Stimulated activated CD4-positive, alpha-beta T cell treated with anti-CD3 and anti-CD28 coated beads, Interleukin-2, amount 100 ng/mL, for 24 hours (primary cell): ENCODE data around the gene CIAPIN1.

Experiments
- DNase-seq, 2 donors: peaks; one replicate each; pipeline ENCODE4 v3.0.0-alpha.2; 2020

Gene CIAPIN1

DNA sequence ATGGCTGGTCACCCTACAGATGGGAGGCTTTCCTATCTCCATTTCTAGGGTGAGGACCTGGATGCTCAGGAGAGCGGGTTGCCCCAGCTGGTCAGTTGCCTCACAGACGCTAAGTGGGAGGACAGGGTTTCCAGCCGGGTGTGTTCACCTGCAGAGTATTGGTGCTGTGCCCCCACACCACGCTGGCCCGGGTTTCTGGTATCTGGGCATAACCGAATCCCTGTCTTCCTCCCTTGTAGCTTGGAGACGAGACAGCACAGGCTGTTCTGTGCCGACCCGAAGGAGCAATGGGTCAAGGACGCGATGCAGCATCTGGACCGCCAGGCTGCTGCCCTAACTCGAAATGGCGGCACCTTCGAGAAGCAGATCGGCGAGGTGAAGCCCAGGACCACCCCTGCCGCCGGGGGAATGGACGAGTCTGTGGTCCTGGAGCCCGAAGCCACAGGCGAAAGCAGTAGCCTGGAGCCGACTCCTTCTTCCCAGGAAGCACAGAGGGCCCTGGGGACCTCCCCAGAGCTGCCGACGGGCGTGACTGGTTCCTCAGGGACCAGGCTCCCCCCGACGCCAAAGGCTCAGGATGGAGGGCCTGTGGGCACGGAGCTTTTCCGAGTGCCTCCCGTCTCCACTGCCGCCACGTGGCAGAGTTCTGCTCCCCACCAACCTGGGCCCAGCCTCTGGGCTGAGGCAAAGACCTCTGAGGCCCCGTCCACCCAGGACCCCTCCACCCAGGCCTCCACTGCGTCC lies 65.2 kb downstream of the CIAPIN1 start:
- no peak for DNase-seq

DNA sequence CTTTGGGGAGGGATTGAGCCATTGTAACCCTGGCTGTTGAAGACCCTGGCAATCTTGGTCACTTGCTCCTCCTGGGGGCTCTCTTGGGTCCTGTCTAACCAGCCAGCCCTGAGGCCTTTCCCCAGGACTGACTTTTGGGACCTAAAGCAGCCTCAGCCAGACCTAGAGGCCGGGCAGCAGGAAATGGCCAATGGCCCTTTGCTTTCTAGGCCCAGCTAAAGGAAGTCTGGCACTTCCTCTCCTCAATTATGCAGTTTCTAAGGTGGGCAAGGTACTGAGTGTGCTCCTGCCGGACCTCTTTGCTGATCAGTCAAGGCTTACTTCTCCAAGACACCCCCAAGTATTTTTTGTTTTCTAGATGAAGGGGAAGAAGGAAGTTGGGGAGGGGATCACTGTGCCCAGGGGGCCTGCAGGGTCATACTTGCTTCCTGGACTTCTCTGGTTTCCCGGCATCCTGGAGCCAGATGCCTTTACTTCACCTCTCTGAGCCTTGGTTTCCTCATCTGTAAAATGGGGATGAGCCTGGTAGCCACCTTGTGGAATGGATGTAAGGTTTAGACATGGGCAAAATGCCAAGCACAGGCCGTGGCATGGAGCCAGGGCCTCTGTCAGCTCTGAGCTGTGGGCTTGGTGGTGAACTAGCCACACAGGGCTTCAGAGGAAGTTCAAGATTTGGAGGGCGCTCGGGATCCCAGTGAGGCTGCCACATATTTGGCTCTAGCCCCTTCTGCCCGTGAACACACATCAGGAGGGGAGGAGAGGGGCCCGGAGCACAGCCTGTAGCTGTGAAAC lies 66.3 kb downstream of the CIAPIN1 start:
- DNase-seq = no peak

DNA sequence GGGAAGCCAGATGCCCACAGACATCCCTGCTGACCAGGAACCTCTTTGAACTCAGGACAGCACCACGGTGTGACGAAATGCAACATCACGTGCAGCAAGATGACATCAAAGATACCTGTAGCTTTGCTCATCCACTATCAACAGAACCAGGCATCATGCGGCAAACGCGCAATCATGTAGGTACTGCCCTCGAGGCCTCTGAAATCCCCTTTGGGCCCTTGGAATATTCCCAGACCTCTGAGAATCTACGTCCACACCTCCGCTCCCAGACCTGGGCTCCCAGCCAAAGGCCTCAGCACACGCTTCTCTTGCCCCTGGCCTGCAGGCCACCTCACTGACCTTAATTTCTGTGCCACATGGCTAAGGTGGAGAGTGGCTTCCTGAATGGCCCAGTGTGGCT lies 67.6 kb downstream of the CIAPIN1 start:
- no peak for DNase-seq
